Stromal cell of bone marrow (primary cell): Measurements from ENCODE around the gene ORMDL1.
"Not testable (repeated sequence)": the region's sequence is repeated elsewhere in the genome, so short reads cannot be mapped to it uniquely, and the experiment has no call there.

Experiments used
- DNase-seq: peaks from one replicate; pipeline ENCODE4 v3.0.0-alpha.2; 2012; ENCODE audit warnings: low read depth

ORMDL1 gene

DNA sequence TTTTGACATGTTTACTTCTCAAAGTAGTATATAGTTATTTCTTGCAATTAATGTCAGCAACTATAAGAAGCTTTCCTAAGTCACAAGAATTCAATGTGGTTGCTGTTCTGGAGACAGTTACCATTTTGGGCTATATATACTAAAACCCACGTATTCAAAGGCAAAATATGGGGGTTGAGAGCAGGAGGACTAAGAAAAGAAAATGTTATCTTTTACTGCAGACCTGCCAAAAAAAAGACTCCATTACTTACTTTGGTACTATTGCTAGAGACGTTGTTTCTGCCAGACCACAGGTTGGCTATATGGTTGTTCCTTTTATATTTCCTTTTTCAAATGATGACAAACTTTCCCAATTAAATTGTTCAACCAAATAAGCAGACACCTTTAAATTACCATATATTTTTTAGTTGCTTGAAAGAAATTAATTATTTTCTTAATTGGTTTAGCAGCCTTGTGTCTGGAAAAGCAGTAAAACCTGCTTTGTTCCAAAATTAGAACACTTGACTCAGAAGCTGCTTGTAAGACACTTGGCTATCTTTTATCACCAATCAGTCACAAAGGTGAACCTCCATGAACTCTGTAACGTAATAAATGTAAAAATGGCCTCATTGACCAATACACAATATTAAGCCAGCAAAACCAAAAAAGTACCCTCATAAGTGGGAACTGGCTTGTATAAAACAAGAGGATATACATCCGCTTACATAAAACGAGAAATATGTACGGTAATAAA, 13.4 kb downstream of the ORMDL1 start:
- no peak for DNase-seq

GRCh38 chr2:189763908-189764661, 20.1 kb downstream of the ORMDL1 start:
- DNase-seq, result peak; percentile 36

DNA sequence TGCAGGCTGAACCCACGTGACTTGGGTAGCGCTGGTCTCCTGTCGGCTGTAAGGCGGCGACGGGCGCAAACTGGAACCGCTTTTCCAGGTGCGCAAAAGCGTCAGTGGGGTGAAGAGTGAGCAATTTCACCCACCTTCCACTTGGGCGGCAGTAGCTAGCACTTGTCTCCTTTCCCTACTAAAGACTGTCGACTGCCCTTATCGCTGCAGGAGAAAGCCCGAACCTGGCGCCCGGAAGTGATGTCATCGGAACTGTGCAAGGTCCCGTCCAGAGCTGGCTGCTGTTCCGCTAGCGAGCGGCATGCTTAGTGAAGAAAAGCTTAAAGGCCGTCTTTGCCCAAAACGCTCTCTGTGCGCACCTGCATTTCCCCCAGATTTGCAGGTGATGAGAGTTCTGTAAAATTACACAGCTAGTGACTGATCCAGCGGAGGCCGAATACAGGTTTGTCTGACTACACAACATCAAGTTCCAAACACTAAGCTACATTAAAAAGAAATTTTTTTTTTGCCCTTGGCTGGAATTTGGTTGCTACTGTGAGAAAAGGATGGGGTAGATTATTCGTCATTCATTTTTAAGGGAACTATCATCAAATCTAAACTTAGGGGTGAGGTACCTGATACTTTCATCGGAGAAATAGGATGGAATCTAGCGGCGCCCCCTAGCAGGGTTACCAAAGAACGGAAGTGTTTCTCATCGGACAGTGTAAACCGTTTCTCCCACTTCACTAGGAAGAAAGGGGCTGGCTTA, 21.4 kb downstream of the ORMDL1 start, which contains the start of gene OSGEPL1:
Gene OSGEPL1, minus strand, starts transcription at position 242 of the 748 bp plus-strand sequence. CDS start 1,152 bp downstream, outside the sequence.
- DNase-seq, result peak; percentile 80

DNA sequence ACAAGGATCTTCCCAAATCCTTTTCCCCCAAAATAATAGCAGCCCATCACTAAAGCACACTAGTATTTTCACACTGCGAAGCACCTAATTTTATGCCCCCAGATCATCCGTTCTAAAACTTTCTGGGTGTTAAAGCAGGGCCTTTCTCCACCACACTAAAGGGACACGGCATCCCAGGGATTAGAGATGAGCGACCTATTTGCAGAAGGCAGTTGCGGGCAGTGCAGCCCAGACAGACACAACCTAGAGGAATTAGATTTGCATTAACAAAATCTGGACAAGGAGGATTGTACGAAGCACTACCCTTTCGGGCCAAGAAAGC, 21.9 kb downstream of the ORMDL1 start:
- DNase-seq, result no peak

- DNase-seq, result not testable (repeated sequence)
These were observed 24.0 kb downstream of the ORMDL1 start for GRCh38 chr2:189760154-189760553.

DNA sequence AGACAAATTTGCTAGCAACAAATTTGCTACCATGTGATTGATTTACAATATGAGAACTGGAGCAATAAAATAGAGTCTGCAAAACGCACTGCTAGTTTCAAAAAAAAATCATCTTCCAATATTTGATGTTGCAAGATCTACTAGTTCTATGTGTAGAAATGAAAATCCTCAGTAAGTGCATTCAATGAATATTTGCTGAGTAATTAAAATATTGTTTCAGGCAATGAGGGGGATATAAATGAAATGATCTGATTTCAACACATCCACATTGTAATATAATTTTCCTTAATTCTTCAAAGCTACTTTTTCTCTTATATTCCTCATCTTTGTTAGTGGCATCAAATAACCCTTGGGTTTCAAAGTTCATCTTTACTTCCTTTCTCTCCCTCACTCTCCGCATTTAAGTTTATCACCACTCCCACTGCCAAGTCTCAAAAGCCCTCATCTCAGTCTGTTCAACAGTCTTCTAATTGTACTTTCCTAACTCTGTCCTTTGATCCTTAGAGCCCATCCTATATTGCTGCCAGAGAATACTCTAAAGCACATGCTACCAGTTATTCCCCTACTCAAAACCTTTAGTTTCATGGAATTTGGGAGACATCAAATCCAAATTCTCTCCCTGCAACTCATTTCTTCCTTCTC, 27.7 kb downstream of the ORMDL1 start:
- no peak for DNase-seq

GRCh38 chr2:189751080-189751658, 33.0 kb downstream of the ORMDL1 start:
- peak; percentile 13 for DNase-seq

GRCh38 chr2:189729430-189729829, 54.7 kb downstream of the ORMDL1 start:
- DNase-seq, result no peak

DNA sequence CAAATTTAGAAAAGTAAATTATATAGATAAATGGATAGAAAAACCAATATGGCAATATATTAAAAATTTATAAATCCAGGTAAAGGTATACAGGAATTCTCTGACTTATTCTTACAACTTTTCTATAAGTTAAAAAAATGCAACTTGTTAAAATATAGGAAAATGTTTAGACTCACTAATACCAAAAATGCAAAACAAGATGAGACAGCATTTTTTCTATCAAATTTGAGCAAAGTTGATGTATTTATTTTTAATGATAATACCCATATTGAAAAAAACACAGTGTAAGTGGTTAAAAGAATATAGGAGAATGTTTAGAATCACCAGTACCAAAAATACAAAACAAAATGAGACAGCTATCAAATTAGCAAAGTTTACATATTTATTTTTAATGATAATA, 57.3 kb downstream of the ORMDL1 start:
- no peak for DNase-seq

DNA sequence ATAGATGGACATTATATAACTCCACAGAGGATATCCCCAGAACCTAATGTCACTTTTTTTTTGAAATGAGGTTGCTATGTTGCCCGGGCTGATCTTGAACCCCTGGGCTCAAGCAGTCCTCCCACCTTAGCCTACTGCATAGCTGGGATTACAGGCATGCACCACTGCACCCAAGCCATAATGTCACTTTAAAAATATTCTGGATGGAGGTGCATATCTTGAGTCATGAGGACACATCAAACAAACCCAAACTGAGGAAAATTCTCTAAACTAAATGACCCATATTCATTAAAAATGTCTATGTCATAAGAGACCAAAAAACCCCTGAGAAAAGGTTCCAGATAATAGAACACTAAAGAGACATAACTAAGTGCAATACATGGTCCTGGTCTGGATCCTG, 57.9 kb downstream of the ORMDL1 start:
- DNase-seq, result no peak

GRCh38 chr2:189723192-189723591, 60.9 kb downstream of the ORMDL1 start:
- no peak for DNase-seq
